ENCODE data around the gene SFXN5.

SFXN5 gene

DNA sequence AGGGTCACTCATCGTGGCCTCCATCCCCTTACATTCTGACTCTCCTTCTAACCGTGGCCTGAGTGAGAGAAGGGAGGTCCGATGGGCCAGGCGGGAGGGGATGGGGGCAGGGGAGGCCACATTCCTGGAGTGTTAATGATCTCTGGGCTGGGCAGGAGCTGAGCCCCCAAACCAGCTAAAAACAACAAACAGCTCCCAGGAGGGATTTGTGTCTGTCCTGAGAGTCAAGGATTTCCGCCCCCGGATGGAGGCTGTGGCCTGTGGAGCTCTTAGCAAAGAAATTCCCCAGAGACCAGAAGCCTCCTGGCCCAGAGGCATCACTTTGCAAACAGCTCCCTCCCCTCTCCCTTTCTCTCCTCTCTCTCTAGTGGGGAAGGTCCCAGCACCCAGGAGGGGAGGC is 130.7 kb downstream of the SFXN5 start:
- no peak for DNase-seq (ENCODE audit: low read depth)

DNA sequence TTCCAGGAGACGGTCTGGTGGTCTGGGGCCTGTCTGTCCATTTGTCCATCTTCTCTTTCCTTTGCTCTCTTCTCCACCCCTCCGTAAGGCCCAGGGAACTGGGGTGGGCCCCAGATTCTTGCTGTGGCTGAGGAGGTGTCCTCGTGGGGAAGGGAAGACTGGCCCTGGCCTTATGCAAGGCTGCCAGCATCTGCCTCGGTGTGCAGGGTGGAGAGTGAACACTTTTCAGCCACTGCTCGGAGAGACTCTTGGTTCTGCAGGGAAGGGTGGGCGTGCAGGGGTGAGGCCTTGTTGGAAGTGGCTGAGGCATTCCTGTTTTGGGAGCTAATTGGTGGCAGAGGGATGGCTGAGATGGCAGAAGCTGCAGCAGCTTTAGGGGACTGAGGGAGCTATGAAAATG is 131.2 kb downstream of the SFXN5 start:
- no peak for DNase-seq (ENCODE audit: low read depth)

DNA sequence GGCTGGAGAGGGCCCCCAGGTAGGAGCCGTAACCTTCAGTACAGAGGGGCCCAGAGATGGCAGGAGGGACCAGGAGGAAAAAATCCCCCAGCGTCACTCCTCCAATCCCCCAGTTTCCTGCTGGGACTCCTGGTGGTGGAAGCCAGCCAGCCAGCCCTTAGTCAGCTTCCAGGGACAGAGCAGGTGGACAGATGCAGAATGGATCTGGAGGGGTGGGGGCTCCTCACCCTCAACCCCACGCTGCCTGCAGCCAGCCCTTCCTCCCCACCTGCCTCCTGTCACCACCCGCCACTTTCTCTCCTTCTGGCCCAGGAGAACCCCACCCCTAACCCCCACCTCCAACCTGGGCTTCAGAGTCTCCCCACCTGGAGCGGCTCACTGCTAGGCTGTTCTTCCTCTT is 133.1 kb downstream of the SFXN5 start:
- no peak for DNase-seq (ENCODE audit: low read depth)

DNA sequence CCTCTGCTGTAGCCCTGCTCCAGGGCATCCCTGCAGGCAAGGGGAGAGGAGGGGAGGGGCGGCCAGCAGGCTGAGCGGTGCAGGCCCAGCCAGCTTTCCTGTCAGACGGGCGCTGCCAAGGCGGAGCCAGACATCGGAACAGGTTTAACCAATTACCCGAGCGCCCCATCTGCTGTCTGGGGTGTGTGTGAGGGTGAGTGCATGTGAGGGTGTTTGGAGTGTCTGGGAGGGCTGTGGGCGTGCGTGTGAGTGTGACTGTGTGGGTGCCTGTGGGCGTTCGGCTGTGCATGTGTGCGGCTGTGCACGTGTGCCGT is 134.2 kb downstream of the SFXN5 start:
- DNase-seq (ENCODE audit: low read depth) = no peak

DNA sequence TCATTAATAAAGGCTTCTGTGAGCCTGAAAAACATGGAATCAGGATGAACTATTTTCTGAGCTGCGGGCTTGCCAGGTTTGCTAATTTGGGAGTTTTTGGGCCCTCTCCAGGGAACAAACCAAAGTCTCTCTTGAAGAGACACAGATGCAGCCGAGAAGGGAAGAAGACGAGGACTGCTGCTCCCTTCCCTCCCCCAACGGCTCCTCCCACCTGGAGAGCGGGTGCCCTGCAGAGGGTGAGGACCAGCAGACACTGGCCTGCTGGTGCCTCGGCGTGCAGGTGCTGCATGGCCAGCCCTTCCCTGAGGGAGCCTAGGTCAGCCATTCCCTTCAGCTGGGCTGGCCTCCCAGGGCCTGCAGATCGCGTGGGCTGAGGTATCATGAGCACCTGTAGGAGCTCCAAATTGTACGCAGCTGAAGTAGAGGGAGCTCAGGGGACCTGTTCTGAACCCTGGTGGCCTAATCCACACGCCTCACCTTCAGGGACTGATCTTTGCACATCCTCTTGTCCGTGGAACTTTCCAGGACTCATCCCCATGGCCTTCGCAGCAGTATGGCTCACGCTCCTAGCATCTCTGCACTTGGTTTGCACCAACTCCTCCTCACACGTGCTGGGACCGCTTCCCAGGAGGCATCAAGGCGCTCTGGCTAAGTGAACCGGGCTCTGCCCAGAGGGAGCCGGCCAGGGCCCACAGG is 134.7 kb downstream of the SFXN5 start:
- no peak for DNase-seq (ENCODE audit: low read depth)

DNA sequence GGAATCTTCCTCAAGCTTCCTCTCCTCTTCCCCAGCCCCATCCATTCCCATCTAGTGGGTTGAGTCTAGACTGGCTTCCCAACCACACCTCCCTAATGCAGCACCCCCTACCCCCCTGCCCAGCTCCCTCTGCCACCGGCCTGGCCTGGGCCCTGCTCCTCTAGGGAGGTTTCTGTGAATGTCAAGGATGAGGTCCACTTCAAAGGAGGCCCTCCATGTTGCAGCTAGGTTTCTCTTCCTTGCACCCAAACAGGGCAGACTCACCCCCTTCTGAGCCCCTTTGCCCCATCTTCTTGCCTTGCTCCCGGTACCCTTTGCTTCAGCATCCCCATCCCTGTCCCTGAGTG is 135.9 kb downstream of the SFXN5 start:
- no peak for DNase-seq (ENCODE audit: low read depth)

DNA sequence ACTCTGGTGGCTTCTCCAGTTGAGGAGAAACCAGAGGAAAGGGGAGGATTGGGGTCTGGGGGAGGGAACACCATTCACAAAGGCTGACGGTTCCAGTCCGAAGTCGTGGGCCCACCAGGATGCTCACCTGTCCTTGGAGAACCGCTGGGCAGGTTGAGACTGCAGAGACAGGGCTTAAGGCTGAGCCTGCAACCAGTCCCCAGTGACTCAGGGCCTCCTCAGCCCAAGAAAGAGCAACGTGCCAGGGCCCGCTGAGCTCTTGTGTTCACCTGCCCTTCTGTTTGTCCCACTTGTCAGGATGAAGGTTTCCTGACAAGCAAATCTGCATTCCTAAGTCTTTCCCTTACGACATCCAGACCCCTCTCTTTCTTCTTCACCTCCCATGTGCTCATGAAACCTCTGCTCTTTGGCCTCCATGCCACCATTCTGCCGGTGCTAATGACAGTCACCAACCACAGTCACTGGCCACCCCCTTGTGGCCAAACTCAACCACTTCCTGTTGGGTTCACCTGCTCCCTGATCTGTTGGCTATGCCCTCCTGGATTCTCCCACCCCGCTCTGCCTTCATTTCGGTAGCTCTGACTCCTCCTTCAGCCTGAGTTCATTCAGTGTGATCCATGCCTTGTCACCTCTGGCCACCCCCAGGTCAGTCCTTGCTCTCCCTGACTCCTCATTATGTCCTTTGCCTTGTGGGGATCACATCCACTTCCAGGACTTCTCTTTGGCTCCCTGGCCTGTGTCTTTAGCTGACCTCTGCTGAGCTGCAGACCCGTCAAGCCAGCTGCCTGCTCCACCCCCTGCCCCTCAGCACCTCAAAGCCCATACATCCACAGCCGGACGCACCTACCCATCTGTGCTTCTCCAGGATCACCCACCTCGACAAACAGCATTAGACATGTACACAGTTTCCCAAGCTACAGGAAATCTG is 136.6 kb downstream of the SFXN5 start:
- no peak for DNase-seq (ENCODE audit: low read depth)

DNA sequence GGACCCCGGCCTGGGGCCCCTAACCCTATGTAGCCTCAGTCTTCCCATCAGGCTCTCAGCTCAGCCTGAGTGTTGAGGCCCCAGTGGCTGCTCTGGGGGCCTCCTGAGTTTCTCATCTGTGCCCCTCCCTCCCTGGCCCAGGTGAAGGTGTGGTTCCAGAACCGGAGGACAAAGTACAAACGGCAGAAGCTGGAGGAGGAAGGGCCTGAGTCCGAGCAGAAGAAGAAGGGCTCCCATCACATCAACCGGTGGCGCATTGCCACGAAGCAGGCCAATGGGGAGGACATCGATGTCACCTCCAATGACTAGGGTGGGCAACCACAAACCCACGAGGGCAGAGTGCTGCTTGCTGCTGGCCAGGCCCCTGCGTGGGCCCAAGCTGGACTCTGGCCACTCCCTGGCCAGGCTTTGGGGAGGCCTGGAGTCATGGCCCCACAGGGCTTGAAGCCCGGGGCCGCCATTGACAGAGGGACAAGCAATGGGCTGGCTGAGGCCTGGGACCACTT is 137.8 kb downstream of the SFXN5 start:
- DNase-seq (ENCODE audit: low read depth) = no peak

DNA sequence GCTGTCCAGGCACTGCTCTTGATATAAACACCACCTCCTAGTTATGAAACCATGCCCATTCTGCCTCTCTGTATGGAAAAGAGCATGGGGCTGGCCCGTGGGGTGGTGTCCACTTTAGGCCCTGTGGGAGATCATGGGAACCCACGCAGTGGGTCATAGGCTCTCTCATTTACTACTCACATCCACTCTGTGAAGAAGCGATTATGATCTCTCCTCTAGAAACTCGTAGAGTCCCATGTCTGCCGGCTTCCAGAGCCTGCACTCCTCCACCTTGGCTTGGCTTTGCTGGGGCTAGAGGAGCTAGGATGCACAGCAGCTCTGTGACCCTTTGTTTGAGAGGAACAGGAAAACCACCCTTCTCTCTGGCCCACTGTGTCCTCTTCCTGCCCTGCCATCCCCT is 138.3 kb downstream of the SFXN5 start:
- no peak for DNase-seq (ENCODE audit: low read depth)

DNA sequence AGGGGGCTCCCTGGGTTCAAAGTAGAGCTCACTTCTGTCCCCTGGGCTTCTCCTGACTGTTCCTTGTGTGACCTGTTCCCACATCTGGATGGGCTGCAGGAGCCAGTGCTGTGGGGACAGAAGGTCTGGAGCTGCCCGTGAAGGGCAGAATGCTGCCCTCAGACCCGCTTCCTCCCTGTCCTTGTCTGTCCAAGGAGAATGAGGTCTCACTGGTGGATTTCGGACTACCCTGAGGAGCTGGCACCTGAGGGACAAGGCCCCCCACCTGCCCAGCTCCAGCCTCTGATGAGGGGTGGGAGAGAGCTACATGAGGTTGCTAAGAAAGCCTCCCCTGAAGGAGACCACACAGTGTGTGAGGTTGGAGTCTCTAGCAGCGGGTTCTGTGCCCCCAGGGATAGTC is 138.7 kb downstream of the SFXN5 start:
- no peak for DNase-seq (ENCODE audit: low read depth)

DNA sequence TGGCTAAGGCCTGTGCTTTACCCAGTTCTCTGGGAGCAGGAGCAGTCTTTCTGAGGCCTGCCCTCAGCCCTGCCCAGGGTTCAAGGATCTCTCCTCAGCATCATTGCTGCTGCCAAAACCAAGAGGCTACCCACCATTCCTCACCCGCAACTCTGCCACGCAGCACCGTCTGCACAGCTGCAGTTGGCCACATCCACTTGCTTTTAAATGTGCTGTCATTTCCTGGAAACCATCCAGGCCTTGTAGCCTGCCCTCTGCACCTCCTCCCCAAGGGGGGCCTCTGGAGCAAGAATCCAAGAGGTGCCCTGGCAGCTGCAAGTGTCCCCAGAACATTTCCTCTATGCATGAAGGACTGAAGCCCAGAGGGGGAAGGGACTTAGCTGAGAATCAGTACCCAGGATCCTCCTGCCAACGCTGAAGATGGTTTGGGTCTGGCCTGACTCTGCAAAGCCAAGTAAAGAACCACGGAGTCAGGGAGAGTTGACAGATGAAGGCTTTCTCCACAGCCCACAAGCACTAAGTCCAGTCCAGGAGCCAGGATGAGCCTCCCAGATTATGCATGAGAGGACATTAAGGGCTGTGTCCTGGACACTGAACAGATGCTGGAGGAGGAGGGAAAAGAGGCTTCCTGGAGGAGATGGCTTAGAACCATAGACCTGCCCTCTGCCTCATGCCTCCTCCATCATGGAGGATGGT is 139.3 kb downstream of the SFXN5 start:
- no peak for DNase-seq (ENCODE audit: low read depth)

DNA sequence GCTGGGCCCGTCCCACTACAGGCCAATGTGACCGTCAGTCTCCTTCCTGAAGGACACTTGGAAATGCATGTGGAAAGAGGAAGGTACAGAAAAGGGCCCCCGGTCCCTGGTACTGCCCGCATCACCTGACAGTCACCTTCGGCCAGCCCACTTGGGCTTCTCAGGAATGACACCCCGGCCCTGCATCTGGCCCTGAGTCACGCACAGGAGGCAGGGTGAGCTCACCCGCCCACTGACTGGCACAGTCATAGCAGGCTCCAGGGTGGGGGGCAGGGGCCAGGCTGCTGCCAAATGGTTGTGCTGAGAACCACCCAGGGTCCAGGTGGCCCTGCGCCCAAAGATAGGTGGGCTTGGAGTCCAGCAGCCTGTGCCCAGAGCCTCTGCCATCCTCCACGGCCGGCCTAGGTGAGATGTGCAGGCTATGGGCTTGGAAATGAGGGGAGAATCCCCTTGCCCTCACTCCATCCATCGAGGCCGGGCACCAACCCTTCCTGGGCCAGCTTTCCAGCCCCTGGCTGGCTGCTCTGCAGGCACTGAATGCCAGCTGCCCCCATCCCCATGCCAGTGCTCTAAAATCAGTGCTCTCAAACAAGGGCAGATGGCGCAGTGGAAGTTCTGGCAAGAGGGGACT is 140.1 kb downstream of the SFXN5 start:
- DNase-seq (ENCODE audit: low read depth) = no peak

DNA sequence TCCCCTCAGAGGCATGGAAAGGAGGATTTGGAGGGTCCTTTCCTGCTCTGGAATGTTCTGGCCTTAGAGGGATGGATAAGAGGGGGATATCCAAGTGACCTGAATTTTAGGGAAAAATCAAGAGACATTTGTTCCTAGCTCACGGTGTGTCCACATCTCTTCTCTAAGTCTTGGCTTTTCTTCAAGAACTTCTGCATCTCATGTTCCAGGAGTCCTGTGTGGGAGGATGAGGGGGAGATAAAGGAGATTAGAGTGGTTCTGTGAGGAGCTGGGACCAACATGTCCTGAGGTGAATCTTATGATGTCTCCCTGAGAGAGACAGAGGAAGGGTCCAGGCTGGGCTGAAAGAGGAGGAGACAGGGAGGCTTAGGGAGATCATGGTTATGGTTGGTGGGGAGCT is 142.5 kb downstream of the SFXN5 start:
- DNase-seq (ENCODE audit: low read depth) = no peak

DNA sequence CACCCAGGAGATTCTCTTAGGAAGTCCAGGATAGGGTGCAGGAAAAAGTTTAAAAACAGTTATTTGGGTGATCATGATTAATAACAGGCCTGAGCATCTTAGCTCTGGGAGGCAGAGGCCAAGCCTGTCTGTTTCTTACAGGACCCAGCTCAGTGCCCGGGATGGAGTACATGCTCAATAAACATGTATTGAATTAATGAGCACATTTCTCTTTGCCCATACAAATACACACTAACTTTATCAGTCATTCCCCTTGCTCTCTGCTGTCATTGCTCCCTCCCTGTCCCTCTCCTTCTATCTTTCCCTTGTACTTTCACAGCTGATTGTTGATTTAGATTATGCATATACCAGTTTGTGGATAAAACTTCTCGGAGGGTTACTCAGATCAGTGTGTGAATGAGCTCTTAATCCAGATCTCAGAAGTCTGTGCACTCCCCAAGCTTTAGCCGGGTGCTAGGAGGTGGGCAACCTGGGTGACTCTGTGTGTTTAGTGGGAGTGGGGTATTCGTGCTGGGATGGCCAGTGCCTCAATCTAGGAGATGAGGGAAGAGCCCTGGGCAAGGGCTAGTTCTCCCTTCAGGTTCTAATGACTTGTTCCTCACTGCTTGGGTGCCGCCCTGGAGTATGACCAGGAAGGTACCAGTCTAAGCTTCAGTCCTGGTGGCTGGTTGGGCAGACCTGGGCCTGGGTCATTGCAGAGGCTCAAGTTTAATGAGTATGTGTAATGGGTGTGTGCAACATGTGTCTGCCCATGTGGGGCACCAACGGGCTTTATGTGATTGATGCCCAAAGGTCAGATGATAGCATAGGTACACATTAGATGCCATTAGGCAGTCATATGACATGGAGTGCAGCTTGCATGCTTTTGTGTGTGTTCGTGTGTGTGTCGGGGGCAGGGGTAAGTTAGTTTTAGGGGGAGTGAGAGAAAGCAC is 143.6 kb downstream of the SFXN5 start:
- no peak for DNase-seq (ENCODE audit: low read depth)

DNA sequence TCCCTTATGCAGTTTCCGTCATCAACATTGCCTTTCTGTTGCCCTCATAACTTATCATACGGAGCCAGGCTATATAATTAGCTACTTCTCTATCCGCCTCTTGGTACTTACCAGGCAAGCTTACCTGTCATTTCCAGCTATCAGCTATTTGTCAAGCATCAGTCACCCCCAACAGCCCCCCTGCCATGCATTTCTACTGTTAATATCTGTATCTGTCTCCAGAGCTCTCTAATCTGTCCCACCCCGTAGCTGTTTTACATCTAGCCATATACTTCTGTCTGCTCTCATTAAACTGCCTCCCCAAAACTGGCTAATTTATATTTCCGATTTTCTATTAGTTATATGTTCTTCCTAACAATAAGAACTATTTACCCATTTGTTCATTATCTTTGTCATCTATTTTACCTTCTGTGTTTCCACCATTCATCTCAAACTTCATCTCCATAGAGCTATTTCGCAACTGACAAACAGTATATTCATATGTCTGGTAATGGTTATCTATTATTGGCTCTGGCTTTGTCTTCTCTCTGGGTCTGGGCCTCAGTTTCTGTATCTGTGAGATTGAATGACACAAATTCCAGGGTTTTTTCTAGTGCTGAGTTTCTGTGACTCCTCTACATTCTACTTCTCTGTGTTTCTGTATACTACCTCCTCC is 144.6 kb downstream of the SFXN5 start:
- DNase-seq (ENCODE audit: low read depth) = no peak

DNA sequence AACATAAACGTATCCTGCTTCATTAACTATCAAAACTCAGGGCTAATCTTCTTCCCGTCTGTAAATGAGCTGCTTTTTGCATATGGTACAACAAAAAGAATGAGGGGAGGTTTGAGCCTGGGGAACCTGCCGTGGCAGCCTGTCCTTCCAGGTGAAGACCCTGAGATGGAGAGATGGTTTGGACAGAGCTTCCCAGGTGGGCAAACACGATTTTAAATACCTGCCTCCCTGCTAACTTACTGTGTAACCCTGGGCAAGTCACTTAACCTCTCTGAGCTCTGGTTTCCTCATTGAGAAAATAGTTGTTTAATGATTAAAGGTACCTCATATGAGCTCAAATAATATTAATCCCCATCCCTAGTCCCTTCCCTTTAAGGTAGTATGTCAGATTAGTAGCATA is 145.1 kb downstream of the SFXN5 start:
- no peak for DNase-seq (ENCODE audit: low read depth)

DNA sequence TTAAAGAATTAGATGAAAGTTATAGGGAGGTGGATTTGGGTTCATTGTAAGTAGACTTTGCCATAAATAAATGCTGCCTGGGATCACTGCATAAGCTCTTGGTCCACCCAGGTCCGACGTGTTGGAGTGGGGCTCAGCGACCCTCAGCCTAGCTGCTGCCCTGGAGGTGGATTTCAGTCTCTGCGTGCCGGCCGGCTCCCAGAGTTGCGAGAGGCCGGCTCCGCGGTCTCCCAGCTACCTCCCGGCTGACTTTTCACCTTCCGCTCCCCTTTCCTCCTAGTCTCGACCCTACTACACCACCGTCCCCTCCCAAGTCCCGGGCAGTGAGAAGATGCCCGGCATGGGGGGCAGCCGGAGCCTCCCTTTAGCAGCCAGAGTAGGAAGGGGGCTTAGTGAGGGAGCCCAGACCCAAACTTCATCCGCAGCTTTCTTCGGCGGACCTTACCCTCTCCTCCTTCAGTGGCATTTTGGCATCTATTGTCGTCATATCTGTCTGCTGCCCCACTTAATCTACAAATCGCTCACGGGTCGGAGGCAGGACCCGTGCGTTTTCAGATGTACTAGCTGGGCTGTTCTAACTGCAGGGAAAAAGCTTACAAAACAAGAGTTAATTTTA is 146.1 kb downstream of the SFXN5 start:
- no peak for DNase-seq (ENCODE audit: low read depth)

DNA sequence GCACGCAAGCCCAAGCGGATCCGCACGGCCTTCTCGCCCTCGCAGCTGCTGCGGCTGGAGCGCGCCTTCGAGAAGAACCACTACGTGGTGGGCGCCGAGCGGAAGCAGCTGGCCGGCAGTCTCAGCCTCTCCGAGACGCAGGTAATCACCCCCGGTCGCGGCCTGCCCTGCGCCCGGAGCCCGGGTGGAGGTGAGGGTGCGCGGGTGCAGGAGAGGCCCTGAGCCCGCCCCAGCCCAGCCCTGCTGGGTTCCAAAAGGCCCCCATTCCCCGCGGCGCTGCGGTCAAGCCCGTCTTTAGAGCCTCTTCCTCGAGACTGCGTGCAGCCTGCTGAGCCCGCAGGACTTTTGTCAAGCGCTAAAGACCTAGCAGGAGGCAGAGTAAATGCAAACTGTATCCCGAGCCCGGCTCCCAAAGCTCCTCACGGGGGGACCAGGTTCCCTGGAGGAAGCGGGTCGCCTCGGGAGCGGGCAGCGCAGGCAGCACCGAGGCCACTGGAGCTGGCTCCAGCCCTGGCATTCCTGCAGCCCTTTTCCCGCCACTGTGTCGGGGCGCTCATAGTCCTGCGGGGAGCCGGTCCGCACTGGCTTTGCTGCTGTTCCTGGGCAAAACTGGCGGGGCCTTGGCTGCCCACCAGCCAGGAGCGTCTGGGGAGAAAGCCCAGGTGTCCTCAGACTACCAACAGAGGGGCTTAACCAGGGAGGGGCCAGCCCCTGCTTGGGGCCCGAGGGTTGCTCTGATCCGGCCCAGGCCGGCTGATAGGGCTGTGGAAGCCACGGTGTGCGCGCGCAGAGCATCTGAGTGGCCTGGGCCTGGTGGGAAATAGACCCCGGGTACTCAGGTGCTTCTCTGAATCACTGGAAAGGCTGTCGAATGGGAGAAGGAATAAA is 146.9 kb downstream of the SFXN5 start:
- DNase-seq (ENCODE audit: low read depth) = no peak

DNA sequence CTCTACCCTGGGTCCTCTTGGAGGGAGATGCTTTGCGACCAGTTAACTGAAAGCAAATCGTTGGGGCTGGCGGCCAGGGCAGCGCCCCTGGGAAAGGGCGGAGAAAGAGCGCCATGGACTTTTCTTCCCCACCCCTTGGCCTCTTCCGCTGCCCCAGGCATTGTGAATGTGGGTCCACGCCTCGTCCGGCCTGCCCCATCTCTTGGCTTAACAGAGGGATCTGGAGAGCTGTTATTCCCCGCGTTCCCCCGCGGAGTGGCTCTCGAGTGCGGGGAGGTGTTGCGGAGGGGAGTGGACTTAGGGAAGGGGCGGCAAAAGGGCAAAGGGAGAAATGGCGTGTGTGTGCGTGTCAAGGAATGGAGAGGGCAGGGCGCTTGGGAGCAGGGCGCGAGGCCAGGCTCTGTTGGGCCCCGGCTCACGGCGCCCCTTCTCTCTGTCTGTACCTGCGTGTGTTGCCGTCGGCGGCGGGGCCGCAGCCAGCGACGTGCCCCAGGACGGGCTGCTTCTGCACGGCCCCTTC is 147.6 kb downstream of the SFXN5 start:
- DNase-seq (ENCODE audit: low read depth) = no peak
